Keratinocyte (primary cell): ENCODE results near the gene GRM5. TPM values are rescaled to one million over a fixed set of nuclear protein-coding genes. Genes with fewer than 3 reads are reported as not detected.

Experiments used
- DNase-seq: peaks from one replicate; pipeline ENCODE4 v3.0.0-alpha.2; 2011; ENCODE audit warnings: low read depth, missing footprints, low spot score
- FAIRE-seq: peaks from 2 replicates; lab custom pipeline; 2011; peaks lifted over from hg19 to GRCh38; lab: Jason Lieb, UNC
- H2AFZ ChIP-seq: 2 replicates; pipeline ENCODE4 v1.6.0; 2012; ENCODE audit warnings: low read length, control low read depth, inconsistent platforms; ENCODE audit not compliant: control insufficient read depth
- H3K27ac ChIP-seq: 2 replicates; pipeline ENCODE4 v1.5.1; 2011; ENCODE audit warnings: low read length; ENCODE audit not compliant: control insufficient read depth, insufficient read depth
- H3K27me3 ChIP-seq: 3 replicates; pipeline ENCODE4 v1.6.0; 2011; ENCODE audit warnings: low read length; ENCODE audit not compliant: control insufficient read depth, insufficient read depth; ENCODE audit errors: extremely low read depth
- H3K36me3 ChIP-seq, 2 experiments: 2 replicates in 1 of 2; 3 replicates in 1 of 2; pipeline ENCODE4 v1.5.1; 2011; ENCODE audit warnings: low read length in 2 of 2, mild to moderate bottlenecking in 1 of 2; ENCODE audit not compliant: control insufficient read depth in 2 of 2, insufficient read depth in 2 of 2; ENCODE audit errors: extremely low read depth in 1 of 2
- H3K4me1 ChIP-seq: 3 replicates; pipeline ENCODE4 v1.5.1; 2011; ENCODE audit warnings: low read length; ENCODE audit not compliant: control insufficient read depth, insufficient read depth; ENCODE audit errors: extremely low read depth
- H3K4me2 ChIP-seq: 3 replicates; pipeline ENCODE4 v1.6.0; 2011; ENCODE audit warnings: low read depth, low read length; ENCODE audit not compliant: control insufficient read depth, insufficient read depth; ENCODE audit errors: extremely low read depth
- H3K4me3 ChIP-seq, 3 experiments: fragments of 200-600 bp in 1 of 3; sonication (generic) in 1 of 3; 2 replicates in 2 of 3; 3 replicates in 1 of 3; pipeline ENCODE4 v1.5.1; 2011 to 2016; ENCODE audit warnings: low read length in 3 of 3, mild to moderate bottlenecking in 3 of 3, control low read depth in 2 of 3, inconsistent platforms in 1 of 3, low read depth in 1 of 3, mixed read lengths in 1 of 3, mixed run types in 1 of 3, moderate library complexity in 1 of 3; ENCODE audit not compliant: control insufficient read depth in 2 of 3, insufficient read depth in 2 of 3; ENCODE audit errors: extremely low read depth in 1 of 3
- H3K79me2 ChIP-seq: 2 replicates; pipeline ENCODE4 v1.6.0; 2012; ENCODE audit warnings: low read length; ENCODE audit not compliant: control insufficient read depth, insufficient read depth
- H3K9ac ChIP-seq: 3 replicates; pipeline ENCODE4 v1.6.0; 2011; ENCODE audit warnings: low read length; ENCODE audit not compliant: control insufficient read depth, insufficient read depth; ENCODE audit errors: extremely low read depth
- H3K9me1 ChIP-seq: 3 replicates; pipeline ENCODE4 v1.6.0; 2011; ENCODE audit warnings: low read length; ENCODE audit not compliant: control insufficient read depth, insufficient read depth; ENCODE audit errors: extremely low read depth
- H3K9me3 ChIP-seq: 2 replicates; pipeline ENCODE4 v1.5.1; 2012; ENCODE audit warnings: low read depth, low read length; ENCODE audit not compliant: control insufficient read depth
- H4K20me1 ChIP-seq: 3 replicates; pipeline ENCODE4 v1.6.0; 2011; ENCODE audit warnings: low read length; ENCODE audit not compliant: control insufficient read depth, insufficient read depth; ENCODE audit errors: extremely low read depth
- EZH2 ChIP-seq: IDR thresholded peaks from one replicate; pipeline ENCODE4 v1.6.1; 2012; ENCODE audit warnings: inconsistent platforms, mild to moderate bottlenecking, low read length, moderate library complexity
- dilution Hi-C: fragments of 300-500 bp; cut with MboI; formaldehyde crosslinking; loops from one replicate; pipeline ENCODE4 v1.7.0; 2020; ENCODE audit warnings: low sequenced_read_pairs; ENCODE audit not compliant: extremely low pct_ligation_motif_present
- polyA plus RNA-seq, 5 experiments: library from polyadenylated mRNA; depleted of rRNA in 3 of 5; stranded (reverse) in 3 of 5; stranded (forward) in 1 of 5; unstranded in 1 of 5; fragments of >200 nt; gene quantifications; 1 replicate in 1 of 5; 2 replicates in 3 of 5; 3 replicates in 1 of 5; pipeline versions ENCODE4 v1.2.1 to v1.2.3, GENCODE V29; 2011 to 2012; ENCODE audit warnings: missing spikeins in 2 of 5, low read depth in 1 of 5, low replicate concordance in 1 of 5
- TF ChIP-seq, protein P1 (sequence below), 3 experiments: IDR thresholded peaks in 1 of 3; conservative IDR thresholded peaks in 1 of 3; optimal IDR thresholded peaks in 1 of 3; 2 replicates in 2 of 3; 3 replicates in 1 of 3; pipeline versions ENCODE3 to v1.5.1; 2011; ENCODE audit warnings: low read length in 3 of 3, mild to moderate bottlenecking in 3 of 3, moderate library complexity in 2 of 3, control low read depth in 1 of 3, inconsistent platforms in 1 of 3; ENCODE audit not compliant: insufficient read depth in 2 of 3; ENCODE audit errors: extremely low read depth in 1 of 3

The GRM5 gene
- polyA plus RNA-seq, 1 donor (not counting 4 experiments of a cell fraction or from before 2014, with no cell fraction given) = not detected

DNA sequence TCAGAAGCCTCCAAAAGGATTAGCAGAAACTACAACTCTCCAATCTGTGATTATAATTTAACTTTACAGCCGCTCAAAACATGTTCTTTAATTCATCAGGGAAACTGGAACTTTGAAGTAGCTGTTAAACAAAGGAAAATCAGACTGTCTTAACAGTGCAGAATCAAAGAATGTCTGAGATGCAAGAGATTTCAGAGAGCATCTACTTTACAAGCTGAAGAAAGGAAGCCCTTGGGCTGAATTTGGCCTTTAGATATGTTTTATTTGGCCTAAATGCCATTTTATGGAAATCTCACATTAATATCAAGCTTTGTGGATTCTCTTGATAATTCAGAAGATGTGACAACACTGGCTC is 446.7 kb downstream of the GRM5 start:
- DNase-seq (no peak), FAIRE-seq (no peak)
- no peaks in the 10 kb centered on the region for H3K36me3 ChIP-seq
- H3K27ac ChIP-seq = no peak overlapping the region
- dilution Hi-C loops = no loop called here
- TF ChIP-seq, protein P1, sequence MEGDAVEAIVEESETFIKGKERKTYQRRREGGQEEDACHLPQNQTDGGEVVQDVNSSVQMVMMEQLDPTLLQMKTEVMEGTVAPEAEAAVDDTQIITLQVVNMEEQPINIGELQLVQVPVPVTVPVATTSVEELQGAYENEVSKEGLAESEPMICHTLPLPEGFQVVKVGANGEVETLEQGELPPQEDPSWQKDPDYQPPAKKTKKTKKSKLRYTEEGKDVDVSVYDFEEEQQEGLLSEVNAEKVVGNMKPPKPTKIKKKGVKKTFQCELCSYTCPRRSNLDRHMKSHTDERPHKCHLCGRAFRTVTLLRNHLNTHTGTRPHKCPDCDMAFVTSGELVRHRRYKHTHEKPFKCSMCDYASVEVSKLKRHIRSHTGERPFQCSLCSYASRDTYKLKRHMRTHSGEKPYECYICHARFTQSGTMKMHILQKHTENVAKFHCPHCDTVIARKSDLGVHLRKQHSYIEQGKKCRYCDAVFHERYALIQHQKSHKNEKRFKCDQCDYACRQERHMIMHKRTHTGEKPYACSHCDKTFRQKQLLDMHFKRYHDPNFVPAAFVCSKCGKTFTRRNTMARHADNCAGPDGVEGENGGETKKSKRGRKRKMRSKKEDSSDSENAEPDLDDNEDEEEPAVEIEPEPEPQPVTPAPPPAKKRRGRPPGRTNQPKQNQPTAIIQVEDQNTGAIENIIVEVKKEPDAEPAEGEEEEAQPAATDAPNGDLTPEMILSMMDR (optimal IDR thresholded peaks at IDR 0.05 in 1 of 3, IDR thresholded peaks at IDR 0.05 in 1 of 3, conservative IDR thresholded peaks at IDR 0.05 in 1 of 3; ENCODE audit: extremely low read depth in 1 of 3, insufficient read depth in 2 of 3, low read length in 3 of 3) = no peak
- no peak for TF ChIP-seq EZH2
- no peaks in the 10 kb centered on the region for H3K79me2 ChIP-seq
- no peak overlapping the region for H3K4me3 ChIP-seq
- no peak overlapping the region for H3K4me2 ChIP-seq
- no peaks in the 10 kb centered on the region for H3K4me1 ChIP-seq
- no peak overlapping the region for H3K9ac ChIP-seq
- H3K9me3 ChIP-seq = no peaks in the 10 kb centered on the region
- no peak overlapping the region for H2AFZ ChIP-seq
- no peaks in the 10 kb centered on the region for H4K20me1 ChIP-seq
- no peaks in the 10 kb centered on the region for H3K9me1 ChIP-seq
- H3K27me3 ChIP-seq = peaks cover 4% of the 10 kb centered on the region

DNA sequence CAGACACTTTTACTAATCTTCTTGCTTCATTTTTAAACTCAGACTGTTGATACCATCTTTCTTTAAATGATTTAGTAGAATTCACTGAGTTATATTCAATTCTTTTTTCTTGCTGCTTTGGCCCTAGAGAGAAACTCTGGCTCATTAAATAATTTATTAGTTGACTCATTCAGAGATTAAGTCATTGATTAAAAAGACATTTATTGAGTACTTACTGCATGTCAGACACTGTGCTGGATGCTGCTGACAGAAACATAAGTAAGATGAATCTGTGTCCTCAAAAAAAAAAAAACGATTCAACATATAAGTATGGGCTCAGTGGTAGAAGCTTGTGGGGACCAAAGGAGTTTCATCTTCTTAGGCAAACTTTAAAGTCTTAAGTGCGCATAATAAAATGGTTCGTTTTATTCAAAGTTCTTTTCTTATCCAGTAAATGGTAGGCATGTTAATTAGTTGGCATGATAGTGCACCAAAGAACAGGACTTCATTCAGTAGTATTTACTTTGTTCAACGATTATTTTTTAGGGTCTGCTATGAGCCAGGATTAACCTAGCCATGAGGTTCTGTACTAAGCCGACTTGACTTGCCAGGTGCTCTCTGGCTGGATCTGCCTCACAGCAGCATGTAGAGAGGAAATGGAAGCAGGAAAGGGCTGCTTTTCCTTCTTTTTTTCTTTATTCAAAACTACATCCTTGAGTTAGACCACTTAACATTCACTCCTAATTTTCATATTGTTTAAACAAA is 447.3 kb downstream of the GRM5 start:
- H3K4me1 ChIP-seq = no peaks in the 10 kb centered on the region
- dilution Hi-C loops = no loop called here
- H3K36me3 ChIP-seq = no peaks in the 10 kb centered on the region
- no peak overlapping the region for H2AFZ ChIP-seq
- no peak overlapping the region for H3K9ac ChIP-seq
- FAIRE-seq (no peak), DNase-seq (no peak)
- H3K27ac ChIP-seq = no peak overlapping the region
- H3K27me3 ChIP-seq = peaks cover 4% of the 10 kb centered on the region
- H4K20me1 ChIP-seq = no peaks in the 10 kb centered on the region
- no peak overlapping the region for H3K4me2 ChIP-seq
- no peaks in the 10 kb centered on the region for H3K9me3 ChIP-seq
- TF ChIP-seq, protein P1 (optimal IDR thresholded peaks at IDR 0.05 in 1 of 3, IDR thresholded peaks at IDR 0.05 in 1 of 3, conservative IDR thresholded peaks at IDR 0.05 in 1 of 3; ENCODE audit: extremely low read depth in 1 of 3, insufficient read depth in 2 of 3, low read length in 3 of 3) = no peak
- no peak for TF ChIP-seq EZH2
- H3K79me2 ChIP-seq = no peaks in the 10 kb centered on the region
- H3K9me1 ChIP-seq = no peaks in the 10 kb centered on the region
- H3K4me3 ChIP-seq = no peak overlapping the region
